HepG2 (cell line): ENCODE data around the gene INAFM2. TPM values are rescaled to one million over a fixed set of nuclear protein-coding genes. Genes with fewer than 3 reads are reported as not detected.

Experiments used
- ATAC-seq: fragments of 200-7000 bp; cut with Tn5 transposase; 3 replicates; pipeline ENCODE4 v1.9.1; 2020; ENCODE audit warnings: mild to moderate bottlenecking, moderate library complexity
- BruUV-seq: library from RNA; stranded (reverse); fragments of 400-500 nt; replicated peaks from 2 replicates; lab custom pipeline; 2021; lab: Mats Ljungman, UMichigan
- CTCF ChIA-PET: fragments of 300-600 bp; formaldehyde crosslinking; extraction: SDS; loops from one replicate; lab custom pipeline; 2021; ENCODE audit warnings: low total read pairs, inconsistent platforms, low intra/inter-chr PET ratio; lab: Yijun Ruan, JAX
- POLR2A ChIA-PET: fragments of 350-600 bp; sonication (Branson Sonifier 250); formaldehyde crosslinking; loops from one replicate; lab custom pipeline; 2020; ENCODE audit warnings: antibody characterized with exemption, inconsistent platforms; lab: Yijun Ruan, JAX
- DNase-seq: peaks from one replicate; pipeline ENCODE4 v3.0.0-alpha.2; 2015; ENCODE audit warnings: low spot score
- FAIRE-seq: peaks from 3 replicates; lab custom pipeline; 2011; peaks lifted over from hg19 to GRCh38; lab: Jason Lieb, UNC
- H2AFZ ChIP-seq: one replicate; pipeline ENCODE4 v1.6.1; 2011; ENCODE audit warnings: low read length, inconsistent platforms
- H3K27ac ChIP-seq: fragments of 300-600 bp; 3 replicates; pipeline ENCODE4 v1.8.0; 2011; ENCODE audit warnings: mixed run types, mild to moderate bottlenecking, mixed read lengths, low read length, inconsistent platforms; ENCODE audit not compliant: insufficient read depth; ENCODE audit errors: extremely low read length
- H3K27me3 ChIP-seq, 2 experiments: fragments of 200-600 bp in 1 of 2; 2 replicates in 1 of 2; 3 replicates in 1 of 2; pipeline versions ENCODE4 v1.6.0 to v1.8.0; 2011; ENCODE audit warnings: low read length in 2 of 2, mild to moderate bottlenecking in 2 of 2, moderate library complexity in 2 of 2, inconsistent platforms in 1 of 2; ENCODE audit not compliant: insufficient read depth in 2 of 2, control insufficient read depth in 1 of 2
- H3K36me3 ChIP-seq, 2 experiments: fragments of 200-600 bp in 1 of 2; replicated peaks in 1 of 2; 2 replicates in 1 of 2; 3 replicates in 1 of 2; pipeline versions ENCODE4 v1.5.1 to v1.8.0; 2011; ENCODE audit warnings: low read length in 2 of 2, inconsistent platforms in 1 of 2; ENCODE audit not compliant: insufficient read depth in 2 of 2, control insufficient read depth in 1 of 2
- H3K4me1 ChIP-seq: 2 replicates; pipeline ENCODE4 v1.5.1; 2012; ENCODE audit warnings: low read length, inconsistent platforms; ENCODE audit not compliant: insufficient read depth
- H3K4me2 ChIP-seq: 2 replicates; pipeline ENCODE4 v1.6.0; 2011; ENCODE audit warnings: low read depth, low read length, inconsistent platforms
- H3K4me3 ChIP-seq, 3 experiments: fragments of 200-600 bp in 1 of 3; sonication (generic), shearing (Covaris generic) in 1 of 3; replicated peaks in 1 of 3; 2 replicates each; pipeline ENCODE4 v1.5.1; 2011 to 2016; ENCODE audit warnings: low read length in 3 of 3, inconsistent platforms in 2 of 3, low read depth in 2 of 3, mild to moderate bottlenecking in 2 of 3, control low read depth in 1 of 3, mixed read lengths in 1 of 3; ENCODE audit not compliant: insufficient read depth in 1 of 3
- H3K79me2 ChIP-seq: one replicate; pipeline ENCODE4 v1.6.1; 2011; ENCODE audit warnings: low read length, inconsistent platforms; ENCODE audit not compliant: insufficient read depth
- H3K9ac ChIP-seq: 2 replicates; pipeline ENCODE4 v1.6.0; 2011; ENCODE audit warnings: mild to moderate bottlenecking, low read depth, low read length, inconsistent platforms; ENCODE audit not compliant: insufficient read depth
- H3K9me3 ChIP-seq: 2 replicates; pipeline ENCODE4 v1.5.1; 2012; ENCODE audit warnings: mild to moderate bottlenecking, low read length
- H4K20me1 ChIP-seq: 2 replicates; pipeline ENCODE4 v1.6.0; 2011; ENCODE audit warnings: inconsistent platforms, mild to moderate bottlenecking, low read length, moderate library complexity; ENCODE audit not compliant: insufficient read depth
- NR0B2 ChIP-seq: sonication (generic); formaldehyde crosslinking; IDR thresholded peaks from 2 replicates; pipeline ENCODE4 v1.4.0; 2020; ENCODE audit warnings: mild to moderate bottlenecking, missing genetic modification reagents
- PBX2 ChIP-seq: IDR thresholded peaks from 2 replicates; pipeline ENCODE4 v1.6.1; 2016; ENCODE audit warnings: control low read depth
- TCF7L2 ChIP-seq: IDR thresholded peaks from 2 replicates; pipeline ENCODE4 v1.6.1; 2011; ENCODE audit warnings: mild to moderate bottlenecking, low read depth, low read length, moderate library complexity
- ZBTB2 ChIP-seq: sonication (generic); formaldehyde crosslinking; IDR thresholded peaks from 2 replicates; pipeline ENCODE4 v1.8.0; 2022; ENCODE audit warnings: low read depth, missing genetic modification reagents
- ZNF256 ChIP-seq: sonication (generic); formaldehyde crosslinking; conservative IDR thresholded peaks from 2 replicates; pipeline ENCODE4 v1.4.0; 2020; ENCODE audit warnings: missing genetic modification reagents
- ZNF333 ChIP-seq: sonication (generic); formaldehyde crosslinking; IDR thresholded peaks from 2 replicates; pipeline ENCODE4 v1.4.0; 2020; ENCODE audit warnings: mild to moderate bottlenecking, missing genetic modification reagents, borderline replicate concordance
- ZNF652 ChIP-seq: IDR thresholded peaks from 2 replicates; pipeline ENCODE4 v1.6.1; 2016; ENCODE audit warnings: low read depth, borderline replicate concordance
- WGBS: methylation state at CpG from one replicate; pipeline ENCODE4 v1.1.6; 2017; ENCODE audit warnings: low lambda C conversion rate; 5-methylcytosine and 5-hydroxymethylcytosine counted together
- in situ Hi-C: cut with HindIII; loops from 2 replicates; pipeline ENCODE4 v1.10.0; 2017; ENCODE audit warnings: low pct_unique_long_range_greater_than_20kb; ENCODE audit not compliant: extremely low pct_ligation_motif_present
- intact Hi-C: fragments of 100-400 bp; cut with micrococcal nuclease; formaldehyde crosslinking; loops from one replicate; pipeline ENCODE4 v1.10.0; 2022; ENCODE audit not compliant: unreplicated experiment
- polyA plus RNA-seq, 8 experiments: library from polyadenylated mRNA; depleted of rRNA in 3 of 8; stranded (reverse) in 7 of 8; unstranded in 1 of 8; fragments of >200 nt; fragmentation: Illumina TruSeq in 4 of 8; extraction: Trizol in 4 of 8; gene quantifications; 2 replicates each; pipeline versions ENCODE4 v1.2.1 to v1.2.3, GENCODE V29; 2011 to 2016; ENCODE audit warnings: low read depth in 4 of 8, missing spikeins in 1 of 8, mixed read lengths in 1 of 8; ENCODE audit not compliant: insufficient read depth in 1 of 8
- total RNA-seq, 5 experiments: library from RNA; depleted of rRNA; stranded (reverse); fragments of >200 nt; fragmentation: Illumina TruSeq; extraction: Trizol; gene quantifications; 2 replicates each; pipeline ENCODE4 v1.2.3, GENCODE V29; 2016; ENCODE audit warnings: low read depth in 1 of 5

Gene INAFM2
- total and polyA plus RNA-seq, 2 of the 13 experiments (the other 11 are each of a cell fraction or from before 2014, with no cell fraction given) = 5.5 to 6.5 TPM

GRCh38 chr15:40300771-40301170, 22.7 kb upstream of the INAFM2 start:
- FAIRE-seq = no peak

More at GRCh38 chr15:40300771-40301170, 22.7 kb upstream of the INAFM2 start:
- TF ChIP-seq ZNF333 (CRISPR knock-in tag) = no peak
- no peak for TF ChIP-seq TCF7L2
- TF ChIP-seq ZBTB2 = no peak
- no peak for TF ChIP-seq ZNF256 (CRISPR knock-in tag)
- TF ChIP-seq ZNF652 = no peak
- TF ChIP-seq NR0B2 = no peak
- no peak for TF ChIP-seq PBX2
- H3K27me3 ChIP-seq = peaks cover 16 to 78% of the 10 kb centered on the region in 2 experiments
- in situ Hi-C loops = no loop called here
- H3K27ac ChIP-seq = no peak overlapping the region
- DNase-seq = no peak
- no peaks in the 10 kb centered on the region for H3K36me3 ChIP-seq
- no peak for ATAC-seq
- H3K9ac ChIP-seq = no peak overlapping the region
- intact Hi-C loops = no loop called here
- H3K4me2 ChIP-seq = no peak overlapping the region
- H3K79me2 ChIP-seq = no peaks in the 10 kb centered on the region
- no peaks in the 10 kb centered on the region for H3K9me3 ChIP-seq
- ChIA-PET CTCF (no interaction called here), POLR2A (no interaction called here)
- H3K4me3 ChIP-seq = no peak overlapping the region
- no TSS peak for BruUV-seq
- no peaks in the 10 kb centered on the region for H4K20me1 ChIP-seq
- no peak overlapping the region for H2AFZ ChIP-seq
- H3K4me1 ChIP-seq = no peaks in the 10 kb centered on the region
- 0% methylated on average over 2 of the region's 2 CpGs for WGBS
